ENCODE results near the gene PPIP5K1.
A peak's percentile ranks its signal among the peaks of the same experiment; 100 is the strongest.

The PPIP5K1 gene

GRCh38 chr15:43529141-43529540 lies 60.9 kb downstream of the PPIP5K1 start:
- peaks cover 1% of the 10 kb centered on the region for H3K27me3 Mint-ChIP-seq
- H3K4me1 Mint-ChIP-seq (ENCODE audit: low read depth), result no peaks in the 10 kb centered on the region
- peaks cover 6% of the 10 kb centered on the region for H3K36me3 Mint-ChIP-seq (ENCODE audit: low read depth)
- H3K4me3 Mint-ChIP-seq, result no peak overlapping the region
- intact Hi-C loops (cut with micrococcal nuclease), result no loop called here
- no peaks in the 10 kb centered on the region for H3K9me3 Mint-ChIP-seq
- H3K27ac Mint-ChIP-seq, result no peak overlapping the region

- Mint-ChIP-seq H3K27me3 (peaks cover 1% of the 10 kb centered on the region), H3K27ac (no peak overlapping the region), H3K9me3 (no peaks in the 10 kb centered on the region), H3K4me3 (no peak overlapping the region), H3K4me1 (ENCODE audit: low read depth) (no peaks in the 10 kb centered on the region), H3K36me3 (ENCODE audit: low read depth) (peaks cover under 1% of the 10 kb centered on the region)
- intact Hi-C loops (cut with micrococcal nuclease), result no loop called here
These were observed 61.4 kb downstream of the PPIP5K1 start for GRCh38 chr15:43528542-43529007.

DNA sequence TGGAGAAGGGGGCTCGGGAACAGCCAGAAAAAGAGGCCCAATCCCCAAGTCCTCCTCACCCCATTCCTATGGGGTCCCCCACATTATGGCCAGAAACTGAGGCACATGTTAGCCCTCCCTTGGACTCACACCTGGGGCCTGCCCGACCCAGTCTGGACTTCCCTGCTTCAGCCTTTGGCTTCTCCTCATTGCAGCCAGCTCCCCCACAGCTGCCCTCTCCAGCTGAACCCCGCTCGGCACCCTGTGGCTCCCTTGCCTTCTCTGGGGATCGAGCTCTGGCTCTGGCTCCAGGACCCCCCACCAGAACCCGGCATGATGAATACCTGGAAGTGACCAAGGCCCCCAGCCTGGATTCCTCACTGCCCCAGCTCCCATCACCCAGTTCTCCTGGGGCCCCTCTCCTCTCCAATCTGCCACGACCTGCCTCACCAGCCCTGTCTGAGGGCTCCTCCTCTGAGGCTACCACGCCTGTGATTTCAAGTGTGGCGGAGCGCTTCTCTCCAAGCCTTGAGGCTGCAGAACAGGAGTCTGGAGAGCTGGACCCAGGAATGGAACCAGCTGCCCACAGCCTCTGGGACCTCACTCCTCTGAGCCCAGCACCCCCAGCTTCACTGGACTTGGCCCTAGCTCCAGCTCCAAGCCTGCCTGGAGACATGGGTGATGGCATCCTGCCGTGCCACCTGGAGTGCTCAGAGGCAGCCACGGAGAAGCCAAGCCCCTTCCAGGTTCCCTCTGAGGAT lies 62.0 kb downstream of the PPIP5K1 start:
- intact Hi-C loops (cut with micrococcal nuclease), result no loop called here
- H3K27me3 Mint-ChIP-seq, result peaks cover 1% of the 10 kb centered on the region
- H3K27ac Mint-ChIP-seq, result no peak overlapping the region
- no peaks in the 10 kb centered on the region for H3K9me3 Mint-ChIP-seq
- no peak overlapping the region for H3K4me3 Mint-ChIP-seq
- H3K4me1 Mint-ChIP-seq (ENCODE audit: low read depth), result no peaks in the 10 kb centered on the region
- no peaks in the 10 kb centered on the region for H3K36me3 Mint-ChIP-seq (ENCODE audit: low read depth)

DNA sequence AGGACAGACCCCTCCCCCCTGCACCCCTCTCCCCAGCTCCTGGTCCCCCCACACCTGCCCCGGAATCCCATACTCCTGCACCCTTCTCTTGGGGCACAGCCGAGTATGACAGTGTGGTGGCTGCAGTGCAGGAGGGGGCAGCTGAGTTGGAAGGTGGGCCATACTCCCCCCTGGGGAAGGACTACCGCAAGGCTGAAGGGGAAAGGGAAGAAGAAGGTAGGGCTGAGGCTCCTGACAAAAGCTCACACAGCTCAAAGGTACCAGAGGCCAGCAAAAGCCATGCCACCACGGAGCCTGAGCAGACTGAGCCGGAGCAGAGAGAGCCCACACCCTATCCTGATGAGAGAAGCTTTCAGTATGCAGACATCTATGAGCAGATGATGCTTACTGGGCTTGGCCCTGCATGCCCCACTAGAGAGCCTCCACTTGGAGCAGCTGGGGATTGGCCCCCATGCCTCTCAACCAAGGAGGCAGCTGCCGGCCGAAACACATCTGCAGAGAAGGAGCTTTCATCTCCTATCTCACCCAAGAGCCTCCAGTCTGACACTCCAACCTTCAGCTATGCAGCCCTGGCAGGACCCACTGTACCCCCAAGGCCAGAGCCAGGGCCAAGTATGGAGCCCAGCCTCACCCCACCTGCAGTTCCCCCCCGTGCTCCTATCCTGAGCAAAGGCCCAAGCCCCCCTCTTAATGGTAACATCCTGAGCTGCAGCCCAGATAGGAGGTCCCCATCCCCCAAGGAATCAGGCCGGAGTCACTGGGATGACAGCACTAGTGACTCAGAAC lies 62.8 kb downstream of the PPIP5K1 start:
- Mint-ChIP-seq H3K4me1 (ENCODE audit: low read depth) (no peaks in the 10 kb centered on the region), H3K27ac (no peak overlapping the region), H3K4me3 (no peak overlapping the region), H3K9me3 (no peaks in the 10 kb centered on the region), H3K27me3 (peaks cover 1% of the 10 kb centered on the region), H3K36me3 (ENCODE audit: low read depth) (no peaks in the 10 kb centered on the region)
- intact Hi-C loops (cut with micrococcal nuclease), result no loop called here

GRCh38 chr15:43526261-43526930 lies 63.6 kb downstream of the PPIP5K1 start:
- Mint-ChIP-seq H3K9me3 (no peaks in the 10 kb centered on the region), H3K36me3 (ENCODE audit: low read depth) (no peaks in the 10 kb centered on the region), H3K4me1 (ENCODE audit: low read depth) (no peaks in the 10 kb centered on the region), H3K27ac (no peak overlapping the region), H3K27me3 (peaks cover 1% of the 10 kb centered on the region), H3K4me3 (no peak overlapping the region)
- intact Hi-C loops (cut with micrococcal nuclease), result no loop called here

GRCh38 chr15:43525131-43525530 lies 64.9 kb downstream of the PPIP5K1 start:
- Mint-ChIP-seq H3K27me3 (peaks cover 2% of the 10 kb centered on the region), H3K4me3 (no peak overlapping the region), H3K9me3 (no peaks in the 10 kb centered on the region), H3K4me1 (ENCODE audit: low read depth) (peaks cover 5% of the 10 kb centered on the region), H3K36me3 (ENCODE audit: low read depth) (no peaks in the 10 kb centered on the region), H3K27ac (no peak overlapping the region)
- intact Hi-C loops (cut with micrococcal nuclease), result no loop called here

DNA sequence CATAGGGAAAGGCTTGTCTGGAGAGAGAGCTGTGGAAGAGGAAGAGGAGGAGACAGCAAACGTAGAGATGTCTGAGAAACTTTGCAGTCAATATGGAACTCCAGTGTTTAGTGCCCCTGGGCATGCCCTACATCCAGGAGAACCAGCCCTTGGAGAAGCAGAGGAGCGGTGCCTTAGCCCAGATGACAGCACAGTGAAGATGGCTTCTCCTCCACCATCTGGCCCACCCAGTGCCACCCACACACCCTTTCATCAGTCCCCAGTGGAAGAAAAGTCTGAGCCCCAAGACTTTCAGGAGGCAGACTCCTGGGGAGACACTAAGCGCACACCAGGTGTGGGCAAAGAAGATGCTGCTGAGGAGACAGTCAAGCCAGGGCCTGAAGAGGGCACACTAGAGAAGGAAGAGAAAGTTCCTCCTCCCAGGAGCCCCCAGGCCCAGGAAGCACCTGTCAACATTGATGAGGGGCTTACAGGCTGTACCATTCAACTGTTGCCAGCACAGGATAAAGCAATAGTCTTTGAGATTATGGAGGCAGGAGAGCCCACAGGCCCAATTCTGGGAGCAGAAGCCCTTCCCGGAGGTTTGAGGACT lies 65.7 kb downstream of the PPIP5K1 start:
- Mint-ChIP-seq H3K4me3 (no peak overlapping the region), H3K9me3 (no peaks in the 10 kb centered on the region), H3K27me3 (peaks cover 6% of the 10 kb centered on the region), H3K27ac (no peak overlapping the region), H3K4me1 (ENCODE audit: low read depth) (peaks cover 13% of the 10 kb centered on the region), H3K36me3 (ENCODE audit: low read depth) (no peaks in the 10 kb centered on the region)
- intact Hi-C loops (cut with micrococcal nuclease), result loop anchor here (5.0 kb wide), 1 partner anchor 37 kb away; no protein-coding TSS in a partner anchor

DNA sequence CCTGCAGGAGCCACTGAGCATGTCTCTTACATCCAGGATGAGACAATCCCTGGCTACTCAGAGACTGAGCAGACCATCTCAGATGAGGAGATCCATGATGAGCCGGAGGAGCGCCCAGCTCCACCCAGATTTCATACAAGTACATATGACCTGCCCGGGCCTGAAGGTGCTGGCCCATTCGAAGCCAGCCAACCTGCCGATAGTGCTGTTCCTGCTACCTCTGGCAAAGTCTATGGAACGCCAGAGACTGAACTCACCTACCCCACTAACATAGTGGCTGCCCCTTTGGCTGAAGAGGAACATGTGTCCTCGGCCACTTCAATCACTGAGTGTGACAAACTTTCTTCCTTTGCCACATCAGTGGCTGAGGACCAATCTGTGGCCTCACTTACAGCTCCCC lies 66.4 kb downstream of the PPIP5K1 start:
- Mint-ChIP-seq H3K27me3 (peaks cover 12% of the 10 kb centered on the region), H3K4me3 (no peak overlapping the region), H3K4me1 (ENCODE audit: low read depth) (peaks cover 20% of the 10 kb centered on the region), H3K27ac (no peak overlapping the region), H3K36me3 (ENCODE audit: low read depth) (no peaks in the 10 kb centered on the region), H3K9me3 (no peaks in the 10 kb centered on the region)
- intact Hi-C loops (cut with micrococcal nuclease), result loop anchor here (5.0 kb wide), 1 partner anchor 36 kb away; no protein-coding TSS in a partner anchor

GRCh38 chr15:43522247-43522646 lies 67.8 kb downstream of the PPIP5K1 start:
- H3K27ac Mint-ChIP-seq, result no peak overlapping the region
- no peaks in the 10 kb centered on the region for H3K9me3 Mint-ChIP-seq
- H3K4me1 Mint-ChIP-seq (ENCODE audit: low read depth), result peaks cover 34% of the 10 kb centered on the region
- no peaks in the 10 kb centered on the region for H3K36me3 Mint-ChIP-seq (ENCODE audit: low read depth)
- H3K4me3 Mint-ChIP-seq, result no peak overlapping the region
- intact Hi-C loops (cut with micrococcal nuclease), result loop anchor here (5.0 kb wide), 1 partner anchor 35 kb away; no protein-coding TSS in a partner anchor
- peaks cover 25% of the 10 kb centered on the region for H3K27me3 Mint-ChIP-seq

- H3K4me1 Mint-ChIP-seq (ENCODE audit: low read depth), result peaks cover 42% of the 10 kb centered on the region
- intact Hi-C loops (cut with micrococcal nuclease), result loop anchor here (5.0 kb wide), 1 partner anchor 34 kb away; no protein-coding TSS in a partner anchor
- H3K36me3 Mint-ChIP-seq (ENCODE audit: low read depth), result no peaks in the 10 kb centered on the region
- peaks cover 32% of the 10 kb centered on the region for H3K27me3 Mint-ChIP-seq
- H3K4me3 Mint-ChIP-seq, result no peak overlapping the region
- H3K9me3 Mint-ChIP-seq, result no peaks in the 10 kb centered on the region
- H3K27ac Mint-ChIP-seq, result no peak overlapping the region
These were observed 68.6 kb downstream of the PPIP5K1 start for GRCh38 chr15:43521419-43521818.

DNA sequence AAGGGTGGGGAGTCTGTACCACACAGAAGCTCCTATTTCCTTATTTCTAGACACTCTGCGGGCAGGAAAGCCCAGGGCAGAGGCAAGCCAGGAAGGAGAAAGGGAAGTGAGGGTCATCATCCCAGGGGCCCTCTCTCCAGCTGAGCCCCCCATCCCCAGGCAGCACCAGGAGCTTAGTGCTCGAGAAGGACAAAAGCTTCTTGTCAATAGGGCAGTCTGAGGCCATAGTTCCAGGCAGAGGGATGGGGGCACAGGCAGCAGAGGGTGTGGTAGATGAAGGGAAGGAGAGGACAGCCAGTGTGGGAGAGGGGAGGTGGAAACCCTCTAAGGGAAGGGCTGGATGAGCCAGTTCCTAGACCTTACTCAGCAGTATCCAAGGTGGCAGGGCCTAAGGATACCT lies 69.9 kb downstream of the PPIP5K1 start:
- H3K27ac Mint-ChIP-seq, result no peak overlapping the region
- H3K4me1 Mint-ChIP-seq (ENCODE audit: low read depth), result peaks cover 51% of the 10 kb centered on the region
- intact Hi-C loops (cut with micrococcal nuclease), result loop anchor here (5.0 kb wide), 1 partner anchor 33 kb away; no protein-coding TSS in a partner anchor

DNA sequence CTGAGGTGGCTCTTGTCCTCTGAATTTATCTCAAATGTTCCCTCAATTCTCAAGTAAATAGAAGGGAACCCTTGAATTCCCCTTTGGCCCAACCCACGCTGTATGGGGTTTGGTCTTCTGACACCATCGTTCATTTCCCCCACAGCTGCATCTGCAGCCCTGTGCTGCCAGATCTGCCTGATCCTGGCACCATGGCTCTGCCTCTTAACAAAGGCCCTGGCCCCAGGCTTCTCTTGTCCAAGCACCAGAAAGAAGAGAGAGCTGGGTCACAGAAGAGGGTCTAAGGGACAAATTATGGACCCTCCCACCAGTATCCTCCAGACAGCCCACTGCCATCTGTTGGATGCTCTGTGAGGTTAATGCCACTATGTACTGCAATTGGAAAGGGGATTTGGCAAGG lies 70.8 kb downstream of the PPIP5K1 start:
- Mint-ChIP-seq H3K9me3 (no peaks in the 10 kb centered on the region), H3K4me1 (ENCODE audit: low read depth) (peaks cover 55% of the 10 kb centered on the region), H3K27me3 (peaks cover 35% of the 10 kb centered on the region), H3K4me3 (no peak overlapping the region), H3K36me3 (ENCODE audit: low read depth) (no peaks in the 10 kb centered on the region), H3K27ac (no peak overlapping the region)
- intact Hi-C loops (cut with micrococcal nuclease), result no loop called here

More for the DNA sequence above, 69.9 kb downstream of the PPIP5K1 start:
- no peaks in the 10 kb centered on the region for H3K36me3 Mint-ChIP-seq (ENCODE audit: low read depth)
- H3K9me3 Mint-ChIP-seq, result no peaks in the 10 kb centered on the region
- H3K4me3 Mint-ChIP-seq, result no peak overlapping the region
- H3K27me3 Mint-ChIP-seq, result peaks cover 35% of the 10 kb centered on the region

- no peaks in the 10 kb centered on the region for H3K9me3 Mint-ChIP-seq
- H3K27ac Mint-ChIP-seq, result peak overlapping the region; percentile 61
- H3K36me3 Mint-ChIP-seq (ENCODE audit: low read depth), result no peaks in the 10 kb centered on the region
- H3K4me1 Mint-ChIP-seq (ENCODE audit: low read depth), result peaks cover 61% of the 10 kb centered on the region
- intact Hi-C loops (cut with micrococcal nuclease), result no loop called here
- peak overlapping the region; percentile 77 for H3K4me3 Mint-ChIP-seq
- peaks cover 35% of the 10 kb centered on the region for H3K27me3 Mint-ChIP-seq
These were observed 71.7 kb downstream of the PPIP5K1 start for GRCh38 chr15:43518197-43518761.
